Measurements from ENCODE around the gene HPN.

Gene HPN

GRCh38 chr19:35037716-35038622 lies 3.6 kb upstream of the HPN start:
- Histone ChIP-seq H3K9ac (ENCODE audit: low read length) (no peak overlapping the region), H3K36me3 (ENCODE audit: low read length) (no peaks in the 10 kb centered on the region), H4K20me1 (ENCODE audit: low read depth, low read length) (no peaks in the 10 kb centered on the region), H3K27me3 (ENCODE audit: low read length) (no peaks in the 10 kb centered on the region), H3K4me2 (ENCODE audit: low read depth, low read length, poor library complexity, severe bottlenecking) (no peak overlapping the region), H3F3A (ENCODE audit: insufficient read depth) (no peaks in the 10 kb centered on the region), H3K79me2 (ENCODE audit: insufficient read depth, low read length) (no peaks in the 10 kb centered on the region), H3K9me3 (ENCODE audit: insufficient read depth, low read length) (no peaks in the 10 kb centered on the region), H3K27ac (ENCODE audit: low read depth, low read length) (no peak overlapping the region), H2AFZ (ENCODE audit: low read depth, low read length, severe bottlenecking) (no peak overlapping the region), H3K9me2 (replicated peaks; ENCODE audit: insufficient read depth, low read length) (no peaks in the 10 kb centered on the region), H3K4me3 (ENCODE audit: insufficient read depth, low read length, poor library complexity, severe bottlenecking) (no peak overlapping the region)
- TF ChIP-seq EZH2phosphoT487 (conservative IDR thresholded peaks at IDR 0.05; ENCODE audit: low read length) (no peak), CTCF (IDR thresholded peaks at IDR 0.05; ENCODE audit: insufficient read depth, low read length, poor library complexity, severe bottlenecking) (no peak)

GRCh38 chr19:35038623-35039512 lies 2.7 kb upstream of the HPN start:
- no peak overlapping the region for H2AFZ ChIP-seq (ENCODE audit: low read depth, low read length, severe bottlenecking)
- no peaks in the 10 kb centered on the region for H3K9me3 ChIP-seq (ENCODE audit: insufficient read depth, low read length)
- no peak overlapping the region for H3K4me2 ChIP-seq (ENCODE audit: low read depth, low read length, poor library complexity, severe bottlenecking)
- H3K27ac ChIP-seq (ENCODE audit: low read depth, low read length), result no peak overlapping the region
- TF ChIP-seq EZH2phosphoT487 (conservative IDR thresholded peaks at IDR 0.05; ENCODE audit: low read length) (no peak), CTCF (IDR thresholded peaks at IDR 0.05; ENCODE audit: insufficient read depth, low read length, poor library complexity, severe bottlenecking) (no peak)
- H3K79me2 ChIP-seq (ENCODE audit: insufficient read depth, low read length), result no peaks in the 10 kb centered on the region
- H3K27me3 ChIP-seq (ENCODE audit: low read length), result no peaks in the 10 kb centered on the region
- H3F3A ChIP-seq (ENCODE audit: insufficient read depth), result no peaks in the 10 kb centered on the region
- no peaks in the 10 kb centered on the region for H3K36me3 ChIP-seq (ENCODE audit: low read length)
- H3K9ac ChIP-seq (ENCODE audit: low read length), result no peak overlapping the region
- H3K9me2 ChIP-seq (replicated peaks; ENCODE audit: insufficient read depth, low read length), result no peaks in the 10 kb centered on the region
- no peak overlapping the region for H3K4me3 ChIP-seq (ENCODE audit: insufficient read depth, low read length, poor library complexity, severe bottlenecking)
- no peaks in the 10 kb centered on the region for H4K20me1 ChIP-seq (ENCODE audit: low read depth, low read length)

GRCh38 chr19:35039881-35040825 lies 1.4 kb upstream of the HPN start:
- TF ChIP-seq CTCF (IDR thresholded peaks at IDR 0.05; ENCODE audit: insufficient read depth, low read length, poor library complexity, severe bottlenecking) (no peak), EZH2phosphoT487 (conservative IDR thresholded peaks at IDR 0.05; ENCODE audit: low read length) (no peak)
- no peaks in the 10 kb centered on the region for H4K20me1 ChIP-seq (ENCODE audit: low read depth, low read length)
- H3K27me3 ChIP-seq (ENCODE audit: low read length), result no peaks in the 10 kb centered on the region
- no peak overlapping the region for H3K27ac ChIP-seq (ENCODE audit: low read depth, low read length)
- no peak overlapping the region for H2AFZ ChIP-seq (ENCODE audit: low read depth, low read length, severe bottlenecking)
- no peaks in the 10 kb centered on the region for H3K36me3 ChIP-seq (ENCODE audit: low read length)
- H3K79me2 ChIP-seq (ENCODE audit: insufficient read depth, low read length), result no peaks in the 10 kb centered on the region
- no peaks in the 10 kb centered on the region for H3K9me2 ChIP-seq (replicated peaks; ENCODE audit: insufficient read depth, low read length)
- H3K9me3 ChIP-seq (ENCODE audit: insufficient read depth, low read length), result no peaks in the 10 kb centered on the region
- H3K4me3 ChIP-seq (ENCODE audit: insufficient read depth, low read length, poor library complexity, severe bottlenecking), result no peak overlapping the region
- no peaks in the 10 kb centered on the region for H3F3A ChIP-seq (ENCODE audit: insufficient read depth)
- no peak overlapping the region for H3K9ac ChIP-seq (ENCODE audit: low read length)
- no peak overlapping the region for H3K4me2 ChIP-seq (ENCODE audit: low read depth, low read length, poor library complexity, severe bottlenecking)

Measured in SU-DHL-6 (cell line).